Stimulated activated CD8-positive, alpha-beta memory T cell treated with anti-CD3 and anti-CD28 coated beads, Interleukin-7, amount 100 ng/mL, for 1 hour (primary cell): ENCODE data around the gene ACTR6.
"Not testable (repeated sequence)": the region's sequence is repeated elsewhere in the genome, so short reads cannot be mapped to it uniquely, and the experiment has no call there.

Source experiments
- DNase-seq, 2 donors: peaks; one replicate each; pipeline ENCODE4 v3.0.0-alpha.2; 2020; ENCODE audit warnings: low read depth in 2 of 2

The ACTR6 gene

DNA sequence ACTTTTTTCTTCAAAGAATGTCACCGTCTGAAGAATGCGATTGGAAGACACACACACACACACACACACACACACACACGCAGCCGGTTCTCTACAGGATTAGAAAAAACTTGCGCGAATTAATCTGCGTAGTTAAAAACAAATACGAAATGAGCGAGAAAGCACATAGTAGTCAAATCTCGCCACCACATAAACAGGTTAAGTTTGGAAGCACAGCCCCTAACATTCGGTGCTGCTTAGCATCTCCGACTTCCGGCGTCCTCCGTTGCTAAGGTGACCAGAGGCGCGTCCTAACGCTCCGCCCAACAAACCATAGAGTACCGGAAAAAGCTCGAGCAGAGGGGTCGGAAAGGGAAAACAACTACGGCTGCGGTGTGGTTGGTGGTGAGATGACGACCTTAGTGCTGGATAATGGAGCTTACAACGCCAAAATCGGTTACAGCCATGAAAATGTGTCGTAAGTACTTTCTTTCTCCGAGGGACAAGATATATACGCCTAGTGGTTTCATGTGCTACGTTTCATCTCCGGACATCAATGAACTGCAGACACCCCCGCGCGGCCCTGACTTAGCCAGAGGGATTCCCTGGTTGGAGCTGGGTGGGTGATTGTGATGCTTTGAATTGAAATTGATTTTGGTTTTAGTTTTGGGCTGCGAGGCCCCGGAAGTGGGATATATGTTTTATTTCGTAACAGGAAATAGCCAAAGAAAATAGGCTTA, at the start of gene ACTR6:
TSS of gene ACTR6 (plus strand) at position 353 of the 719 bp plus-strand sequence. CDS start at position 390, 37 bp downstream.
- DNase-seq: peak; percentile 96 to 99

DNA sequence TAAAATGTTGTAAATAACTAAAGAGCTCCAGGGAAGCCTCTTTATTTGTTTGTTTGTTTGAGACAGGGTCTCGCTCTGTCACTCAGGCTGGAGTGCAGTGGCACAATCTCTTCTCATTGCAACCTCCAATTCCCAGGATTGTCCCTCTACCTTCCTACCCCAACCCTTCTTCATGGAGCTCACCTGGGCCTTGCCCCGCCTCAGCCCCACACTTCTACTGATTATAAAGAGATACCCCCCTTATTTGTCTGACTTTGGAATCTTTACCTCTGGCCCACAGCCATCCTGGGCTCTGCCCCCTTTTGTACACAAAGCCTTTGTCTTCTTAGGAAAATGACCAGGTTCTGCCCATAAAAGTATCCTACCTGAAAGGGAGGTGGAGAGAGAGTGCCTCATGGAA, 48.8 kb upstream of the ACTR6 start:
- no peak for DNase-seq

DNA sequence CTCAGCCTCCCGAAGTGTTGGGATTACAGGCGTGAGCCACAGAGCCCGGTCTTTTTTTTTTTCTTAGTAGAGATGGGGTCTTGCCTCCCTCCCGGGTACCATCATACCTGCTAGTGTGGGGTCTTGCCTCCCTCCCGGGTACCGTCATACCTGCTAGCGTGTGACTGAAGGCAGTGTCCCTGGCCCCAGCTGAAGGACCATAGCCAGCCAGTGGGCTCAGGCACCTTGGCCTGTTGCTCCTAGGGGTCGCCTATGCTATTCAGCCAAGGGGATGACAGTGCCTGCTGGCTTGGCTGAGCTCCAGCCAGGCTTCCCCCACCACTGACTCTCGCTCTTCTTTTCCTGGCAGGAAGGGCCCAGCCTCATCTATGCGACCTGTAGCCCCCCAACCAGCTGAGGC, 47.5 kb upstream of the ACTR6 start:
- no peak for DNase-seq

DNA sequence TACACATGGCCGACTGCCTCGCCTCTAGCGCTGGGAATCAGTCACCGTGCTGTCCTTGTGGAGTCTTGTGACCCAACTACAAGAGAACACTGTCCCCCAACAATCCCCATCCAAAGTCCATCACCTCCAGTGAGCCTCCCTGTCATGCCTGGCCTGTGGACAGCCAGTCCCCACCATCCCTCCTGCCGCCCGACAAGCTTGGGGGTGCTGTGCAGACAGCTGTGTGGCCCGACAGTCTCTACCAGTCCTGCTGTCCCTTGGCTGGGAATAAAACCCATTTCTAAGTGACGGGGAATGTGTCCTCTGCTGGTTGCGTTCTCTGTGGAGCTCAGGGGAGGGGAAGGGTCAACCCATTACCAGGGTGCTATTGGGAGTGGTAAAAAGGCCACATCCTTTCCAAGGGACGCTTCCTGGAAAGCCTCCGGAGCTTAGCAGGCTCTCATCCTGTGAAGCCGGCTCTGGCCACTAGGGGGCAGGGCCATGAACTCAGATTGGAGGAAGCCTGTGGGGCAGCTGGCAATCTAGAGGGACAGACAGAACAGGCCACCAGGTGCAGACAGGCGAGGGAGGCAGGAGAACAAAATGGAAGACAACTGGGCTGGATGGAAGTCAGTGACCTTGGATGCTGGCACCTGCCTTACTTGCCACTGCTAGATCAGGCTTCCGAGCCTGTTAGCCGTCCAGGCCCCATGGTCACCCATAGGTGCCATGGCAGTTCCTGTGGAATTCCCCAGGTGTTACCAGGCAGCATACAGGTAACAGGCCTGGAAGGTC, 46.0 kb upstream of the ACTR6 start:
- DNase-seq: peak; percentile 46 to 58

DNA sequence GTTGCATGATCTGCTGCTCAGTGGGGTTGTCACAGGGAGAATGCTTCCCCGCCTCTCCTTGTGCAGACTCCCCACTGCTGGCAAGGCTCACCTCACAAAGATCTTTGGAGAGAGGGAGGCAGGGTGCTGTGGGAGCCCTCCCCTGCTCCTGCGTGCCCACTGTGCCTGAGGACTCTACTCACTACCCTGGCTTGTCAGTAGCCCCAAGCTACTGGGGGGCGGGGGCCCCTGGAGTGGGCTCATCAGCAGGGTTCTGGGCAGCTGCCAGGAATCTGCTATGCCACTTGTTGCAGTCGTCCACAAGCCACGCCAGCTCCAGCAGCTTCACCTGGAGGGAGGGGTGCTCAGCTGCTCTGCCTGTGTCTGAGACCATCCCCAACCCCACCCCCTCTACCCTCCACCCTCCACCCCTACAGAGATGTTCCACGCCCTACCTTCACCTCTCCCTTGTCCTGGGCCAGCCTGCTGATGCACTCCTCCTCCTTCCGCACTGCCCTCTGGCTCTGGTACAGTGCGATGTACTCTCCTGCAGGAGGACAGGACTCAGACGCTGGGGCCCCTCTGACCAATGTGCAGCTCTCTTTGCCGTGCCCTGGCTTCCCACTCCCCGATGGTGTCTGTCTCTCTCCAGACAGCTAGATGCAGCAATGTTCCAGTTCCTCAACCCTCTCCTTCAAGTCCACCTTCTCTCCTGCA, 43.7 kb upstream of the ACTR6 start:
- no peak for DNase-seq

DNA sequence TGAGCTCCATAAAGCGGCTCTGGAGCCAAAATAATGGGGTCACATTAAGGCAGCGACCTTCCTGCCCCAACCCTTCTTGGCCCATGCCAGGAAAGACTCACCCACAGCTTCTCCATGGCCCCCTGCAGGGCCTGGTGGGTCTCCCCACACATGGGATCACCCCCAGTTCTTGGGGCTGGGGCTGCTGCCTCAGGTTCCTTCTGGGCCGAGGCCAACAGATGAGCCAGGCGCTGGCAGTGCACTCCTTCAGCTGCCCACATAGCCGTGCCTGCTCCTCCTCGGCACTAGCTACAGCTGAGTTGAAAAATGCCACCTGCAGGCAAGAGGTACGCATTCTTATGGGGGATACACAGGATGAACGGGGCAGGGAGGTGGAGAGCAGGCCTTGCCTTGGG, 43.2 kb upstream of the ACTR6 start:
- no peak for DNase-seq

DNA sequence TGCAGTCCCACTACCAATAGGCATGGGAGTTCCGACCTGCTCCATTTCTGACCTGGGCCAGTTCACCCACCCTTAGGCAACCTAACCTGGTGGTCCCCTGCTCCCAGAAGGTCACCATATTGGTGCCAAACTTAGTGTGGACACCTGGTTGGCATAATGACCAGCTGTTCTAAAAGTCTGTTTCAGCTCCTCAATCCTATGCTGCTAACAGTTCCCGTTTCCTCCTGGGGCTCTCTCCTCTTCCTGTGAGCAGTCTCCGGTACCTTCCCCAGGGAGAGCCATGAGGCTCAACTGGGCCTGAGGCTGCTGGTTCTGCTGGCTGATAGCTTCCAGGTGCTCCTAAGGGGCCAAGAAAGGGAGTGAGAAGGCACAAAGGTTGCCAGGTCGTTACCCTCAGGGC, 42.1 kb upstream of the ACTR6 start:
- no peak for DNase-seq

DNA sequence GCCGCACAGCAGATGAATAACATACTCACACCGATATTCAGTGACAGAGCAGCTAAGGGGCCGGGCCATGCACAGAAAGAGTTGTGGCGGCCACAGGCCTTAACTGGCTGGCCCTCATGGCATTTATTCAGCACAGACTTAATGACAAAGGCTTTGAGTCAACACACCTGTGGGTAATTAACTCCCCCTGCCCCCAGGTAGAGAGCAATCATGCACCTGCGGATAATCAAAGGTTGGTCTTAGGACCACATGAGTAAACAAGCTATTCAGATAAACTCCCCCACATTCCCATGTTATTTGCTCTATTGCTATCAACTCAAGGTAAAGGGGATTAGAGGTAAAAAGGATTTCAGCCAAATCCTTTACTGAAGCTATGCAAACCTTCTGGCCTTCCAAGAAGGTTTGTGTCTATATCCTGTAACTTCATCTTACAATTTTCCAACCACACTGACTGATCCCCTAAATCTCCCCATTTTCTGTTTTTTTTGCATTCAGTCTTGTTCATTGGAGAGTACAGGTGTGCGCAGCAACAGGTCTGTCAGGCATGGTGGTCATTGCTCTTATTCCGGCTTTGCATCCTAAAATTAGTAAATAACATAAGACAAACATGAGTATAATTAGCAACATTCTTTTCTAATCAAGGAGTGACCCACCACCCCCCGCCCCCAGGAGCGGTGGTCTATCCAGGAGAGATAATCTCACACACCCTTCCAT, 41.1 kb upstream of the ACTR6 start:
- no peak for DNase-seq

DNA sequence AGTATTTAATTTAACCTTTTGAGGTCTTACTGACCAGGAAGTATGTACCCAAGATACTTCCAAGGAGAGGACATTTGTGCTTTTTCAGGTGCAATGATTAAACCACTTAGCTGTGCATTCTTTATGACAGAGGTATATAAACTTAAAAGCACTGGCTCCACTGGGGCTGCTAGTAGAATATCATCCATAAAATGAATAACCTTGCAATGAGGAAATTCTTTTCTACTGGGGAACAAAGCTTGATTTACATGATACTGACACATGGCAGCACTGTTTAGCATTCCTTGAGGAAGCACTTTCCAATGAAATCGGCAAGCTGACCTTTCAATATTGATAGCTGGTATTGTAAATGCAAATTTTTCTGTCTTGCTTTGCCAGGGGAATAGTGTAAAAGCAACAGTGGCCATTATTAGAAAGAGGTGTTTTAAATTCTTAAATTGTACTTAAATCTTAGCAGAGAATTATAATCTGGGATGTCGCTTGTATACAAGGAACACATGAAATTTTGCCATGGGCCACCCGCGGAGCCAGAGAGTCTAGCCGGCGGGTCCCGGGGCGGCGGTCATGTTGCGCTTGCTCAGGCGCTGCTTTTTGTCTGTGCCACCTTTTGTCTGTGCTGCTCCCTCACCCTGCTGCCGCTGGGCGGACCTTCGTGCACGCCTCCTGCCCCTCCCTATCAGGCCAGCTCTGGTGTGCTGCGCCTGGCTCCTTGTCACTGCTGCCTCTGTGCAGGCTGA, 37.0 kb upstream of the ACTR6 start:
- DNase-seq: peak; percentile 25 to 40

DNA sequence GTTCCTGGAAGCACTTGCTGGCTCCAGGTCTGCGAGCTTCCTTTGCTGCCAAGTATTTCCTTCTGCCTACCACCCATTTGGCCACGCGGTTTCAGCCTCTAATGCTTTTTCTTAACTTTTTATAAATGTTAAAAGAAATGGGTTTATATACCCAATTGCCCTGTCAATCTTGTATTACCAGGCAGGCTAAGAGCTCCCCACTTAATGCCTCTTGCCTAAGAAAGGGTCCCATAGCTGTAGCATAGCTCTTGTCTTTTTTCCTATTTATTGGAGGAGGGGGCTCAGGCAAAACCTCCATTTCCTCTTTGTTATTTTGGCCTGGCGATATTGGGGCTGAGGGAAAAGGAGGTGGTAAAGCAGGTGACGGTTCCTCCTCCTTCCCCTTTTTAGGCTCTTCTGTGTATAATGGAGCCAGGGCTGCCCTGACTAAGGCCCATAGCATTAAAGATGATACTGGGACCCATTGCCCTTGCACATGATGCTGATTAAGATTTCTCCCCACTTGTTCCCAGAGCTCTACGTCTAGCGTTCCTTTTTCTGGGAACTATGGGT, 36.4 kb upstream of the ACTR6 start:
- no peak for DNase-seq

DNA sequence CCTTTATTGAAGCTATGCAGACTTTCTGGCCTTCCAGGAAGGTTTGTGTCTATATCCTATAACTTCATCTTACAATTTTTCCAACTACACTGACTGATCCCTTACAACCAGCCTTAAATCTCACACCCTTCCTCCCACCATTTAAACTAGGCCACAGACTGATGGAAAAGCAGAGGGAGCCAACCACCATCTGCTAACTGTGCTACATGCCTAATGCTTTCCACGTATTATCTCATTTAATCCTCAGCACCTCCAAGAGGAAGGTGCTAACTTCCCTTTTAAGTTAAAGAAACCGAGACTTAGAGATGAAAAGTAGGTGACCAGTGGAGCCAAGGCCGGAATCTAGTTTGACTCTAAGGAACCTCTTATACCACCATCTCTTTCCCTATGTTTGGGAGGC, 35.3 kb upstream of the ACTR6 start:
- no peak for DNase-seq

DNA sequence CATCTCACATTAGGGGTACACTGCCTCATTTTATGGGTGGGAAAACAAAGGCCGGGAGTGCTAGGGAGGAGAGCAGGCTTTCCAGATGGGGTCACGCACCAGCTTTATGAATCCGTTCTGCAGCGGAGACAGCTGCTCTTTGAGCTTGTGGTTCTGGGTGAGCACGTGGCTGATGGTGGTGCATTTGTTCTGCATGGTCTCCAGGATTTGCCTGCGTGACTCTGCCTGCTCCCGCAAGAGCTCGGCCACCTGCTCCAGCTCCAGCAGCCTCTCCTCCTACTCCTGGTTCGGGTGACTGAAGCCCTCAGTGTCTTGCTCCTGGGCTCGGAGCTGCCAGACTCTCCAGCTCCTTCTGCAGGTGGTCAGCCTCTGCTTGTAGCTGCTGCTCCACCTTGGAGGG, 34.4 kb upstream of the ACTR6 start:
- DNase-seq: no peak

DNA sequence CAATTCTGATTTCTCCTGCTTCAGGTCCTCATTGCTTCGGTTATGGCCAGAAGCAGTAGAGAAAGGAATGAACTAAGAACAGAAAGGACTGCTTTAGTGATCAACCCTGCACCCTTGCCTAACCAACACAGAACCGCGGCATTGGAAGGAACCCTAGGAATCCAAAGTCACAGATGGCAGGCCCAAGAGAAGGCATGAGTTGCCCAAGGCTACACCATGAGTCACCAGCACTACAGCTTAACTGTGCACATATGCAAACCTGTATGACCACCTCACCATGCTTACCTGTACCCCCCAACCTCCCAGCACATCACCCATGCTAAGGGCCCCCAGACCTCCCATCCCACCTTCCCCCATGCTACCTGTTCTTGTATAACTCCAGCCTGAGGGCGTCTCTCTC, 32.1 kb upstream of the ACTR6 start:
- DNase-seq: no peak

DNA sequence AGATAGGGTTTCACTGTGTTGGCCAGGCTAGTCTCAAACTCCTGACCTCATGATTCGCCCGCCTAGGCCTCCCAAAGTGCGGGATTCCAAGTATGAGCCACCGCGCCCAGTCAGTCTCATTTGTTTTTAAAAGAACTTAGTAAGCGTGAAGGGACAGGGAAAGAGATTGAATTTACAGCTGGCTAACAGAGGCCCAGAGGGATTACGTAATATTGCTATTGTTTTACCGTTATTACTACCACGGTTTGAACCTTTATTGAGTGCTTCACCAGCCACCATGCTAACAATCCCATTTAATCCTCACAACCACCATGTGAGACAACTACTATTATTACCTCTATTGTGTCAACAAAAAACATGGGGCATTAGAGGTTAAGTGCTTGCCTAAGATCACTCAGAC, 31.3 kb upstream of the ACTR6 start:
- no peak for DNase-seq

DNA sequence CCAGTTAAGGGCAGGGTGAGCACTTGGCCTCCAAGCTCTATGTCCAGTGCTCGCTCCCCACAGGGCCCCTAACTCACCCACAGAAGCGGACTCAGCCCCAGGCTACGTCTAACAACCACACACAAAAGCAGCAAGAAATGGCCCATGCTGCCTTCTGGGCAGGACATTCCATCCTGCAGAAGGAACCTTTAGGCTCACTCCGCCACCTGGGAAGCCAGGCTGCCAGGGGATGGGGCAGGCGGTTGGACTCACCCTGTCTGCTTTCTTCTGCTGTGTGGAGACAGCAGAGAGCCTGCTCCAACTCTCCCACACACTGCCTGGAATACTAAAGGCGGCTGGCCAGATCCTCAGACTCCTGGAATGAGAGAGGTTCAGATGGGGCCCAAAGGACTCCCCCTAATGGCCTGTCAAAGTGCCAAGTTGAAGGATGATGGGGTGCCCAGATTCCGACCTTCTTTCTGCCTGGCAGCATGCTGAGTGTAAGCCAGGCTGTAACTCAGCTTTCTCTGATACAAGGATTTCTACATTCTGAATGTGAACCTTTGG, 30.2 kb upstream of the ACTR6 start:
- DNase-seq: no peak

DNA sequence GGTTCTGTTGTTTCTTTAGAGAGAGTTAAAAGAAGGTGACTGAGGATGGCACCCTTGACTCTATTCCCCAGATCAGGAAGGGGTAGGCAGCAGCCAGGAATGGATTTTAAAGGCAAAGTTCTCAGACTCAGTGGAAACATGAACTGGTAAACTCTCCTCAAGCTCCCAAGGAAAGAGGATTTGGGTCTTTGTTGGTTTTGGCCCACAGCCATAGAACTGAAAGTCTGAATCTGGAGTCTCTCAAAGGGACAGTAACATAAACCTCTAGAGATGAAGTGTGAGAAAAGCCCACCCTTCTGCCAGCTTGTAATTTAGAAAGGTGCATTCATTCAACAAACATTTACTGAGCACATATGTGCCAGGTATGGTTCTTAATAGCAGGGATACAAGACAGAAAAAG, 29.4 kb upstream of the ACTR6 start:
- DNase-seq: no peak

DNA sequence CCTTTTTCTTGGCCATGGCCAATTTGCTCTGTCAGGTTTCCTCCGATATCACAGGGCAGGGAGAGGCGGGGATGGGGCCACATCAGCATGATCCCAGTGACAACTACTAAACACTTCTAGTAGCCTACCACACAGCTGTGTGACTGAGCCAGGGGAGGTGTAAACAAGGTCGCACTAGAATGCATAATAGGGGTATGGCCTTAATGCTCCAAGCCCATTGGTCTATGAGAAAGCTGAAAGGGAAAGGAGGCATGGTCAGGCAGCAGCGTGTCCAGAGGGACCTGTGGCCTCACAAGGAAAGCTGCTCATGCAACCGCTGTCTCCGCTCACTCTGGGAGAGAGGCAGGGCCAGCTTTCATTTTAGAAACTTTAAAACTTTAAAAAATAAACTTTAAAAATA, 27.5 kb upstream of the ACTR6 start:
- no peak for DNase-seq

DNA sequence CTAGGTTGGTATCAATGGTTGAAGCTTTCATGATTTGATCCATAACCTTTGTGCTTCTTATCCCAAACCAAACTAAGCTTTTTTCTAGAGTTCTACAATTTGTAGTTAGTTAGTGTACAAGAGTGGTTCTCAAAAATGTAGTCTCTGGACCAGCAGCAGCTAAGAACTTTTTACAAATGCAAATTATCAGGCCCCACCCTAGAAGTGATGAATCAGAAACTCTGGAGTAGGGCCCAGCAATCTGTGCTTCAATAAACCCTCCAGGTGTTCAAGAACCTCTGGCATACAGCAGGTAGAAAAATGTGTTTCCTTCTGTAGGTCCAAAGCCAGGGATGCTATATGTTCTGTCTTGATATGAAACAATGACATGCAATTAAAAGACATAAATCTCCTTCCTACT, 26.1 kb upstream of the ACTR6 start:
- no peak for DNase-seq

DNA sequence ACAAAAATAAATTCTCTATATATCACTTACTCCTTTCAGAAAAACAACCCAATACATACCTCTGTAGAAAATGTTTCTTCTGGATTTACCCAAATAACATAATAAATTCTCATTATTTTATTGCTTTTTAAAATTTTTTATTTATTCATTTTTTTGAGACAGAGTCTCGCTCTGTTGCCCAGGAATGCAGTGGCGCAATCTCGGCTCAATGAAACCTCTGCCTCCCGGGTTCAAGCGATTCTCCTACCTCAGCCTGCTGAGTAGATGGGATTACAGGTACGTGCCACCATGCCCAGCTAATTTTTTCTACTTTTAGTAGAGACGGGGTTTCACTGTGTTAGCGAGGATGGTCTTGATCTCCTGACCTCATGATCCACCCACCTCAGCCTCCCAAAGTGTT, 24.1 kb upstream of the ACTR6 start:
- DNase-seq: not testable (repeated sequence)

DNA sequence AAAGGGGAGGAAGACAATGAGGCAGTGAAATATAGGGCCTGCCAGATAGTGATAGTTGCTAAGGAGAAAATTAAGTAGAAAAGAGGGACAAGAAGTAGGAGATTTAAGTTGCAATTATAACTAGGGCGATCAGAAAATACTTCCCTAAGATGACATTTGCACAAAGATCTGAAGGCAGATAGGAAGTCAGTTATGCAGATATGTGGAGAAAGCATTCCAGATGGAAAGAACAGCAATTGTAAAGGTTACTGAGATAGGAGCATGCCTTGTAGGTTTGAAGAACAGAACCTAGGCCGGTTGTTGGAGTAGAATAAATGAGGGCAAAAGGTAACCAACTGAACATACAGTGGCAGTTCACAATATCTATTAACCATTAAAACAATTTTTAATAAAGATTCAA, 21.4 kb upstream of the ACTR6 start:
- no peak for DNase-seq
